ENCODE data around the gene TENM4.

The TENM4 gene

GRCh38 chr11:79362206-79362757, 78.5 kb downstream of the TENM4 start:
- Histone ChIP-seq H3K9me3 (ENCODE audit: control insufficient read depth in 2 of 2, low read length in 2 of 2) (no peaks in the 10 kb centered on the region), H3K4me1 (ENCODE audit: control insufficient read depth in 2 of 2, insufficient read depth in 2 of 2, low read length in 2 of 2) (no peaks in the 10 kb centered on the region), H3K27me3 (ENCODE audit: control insufficient read depth in 2 of 2, insufficient read depth in 2 of 2, low read length in 2 of 2) (no peaks in the 10 kb centered on the region), H3K36me3 (ENCODE audit: control insufficient read depth in 2 of 2, insufficient read depth in 2 of 2, low read length in 2 of 2) (no peaks in the 10 kb centered on the region), H3K9ac (ENCODE audit: low read depth in 1 of 2, low read length in 2 of 2) (no peak overlapping the region), H3K4me3 (ENCODE audit: low read length in 2 of 2) (no peak overlapping the region), H3K27ac (ENCODE audit: low read depth in 2 of 2, low read length in 2 of 2) (no peak overlapping the region)

- Histone ChIP-seq H3K27me3 (ENCODE audit: control insufficient read depth in 2 of 2, insufficient read depth in 2 of 2, low read length in 2 of 2) (no peaks in the 10 kb centered on the region), H3K27ac (ENCODE audit: low read depth in 2 of 2, low read length in 2 of 2) (no peak overlapping the region), H3K9me3 (ENCODE audit: control insufficient read depth in 2 of 2, low read length in 2 of 2) (no peaks in the 10 kb centered on the region), H3K4me1 (ENCODE audit: control insufficient read depth in 2 of 2, insufficient read depth in 2 of 2, low read length in 2 of 2) (no peaks in the 10 kb centered on the region), H3K9ac (ENCODE audit: low read depth in 1 of 2, low read length in 2 of 2) (no peak overlapping the region), H3K36me3 (ENCODE audit: control insufficient read depth in 2 of 2, insufficient read depth in 2 of 2, low read length in 2 of 2) (no peaks in the 10 kb centered on the region), H3K4me3 (ENCODE audit: low read length in 2 of 2) (no peak overlapping the region)
Observed at GRCh38 chr11:79358258-79358657, 82.6 kb downstream of the TENM4 start.

- H3K4me1 ChIP-seq (ENCODE audit: control insufficient read depth in 2 of 2, insufficient read depth in 2 of 2, low read length in 2 of 2): no peaks in the 10 kb centered on the region
- no peaks in the 10 kb centered on the region for H3K27me3 ChIP-seq (ENCODE audit: control insufficient read depth in 2 of 2, insufficient read depth in 2 of 2, low read length in 2 of 2)
- H3K36me3 ChIP-seq (ENCODE audit: control insufficient read depth in 2 of 2, insufficient read depth in 2 of 2, low read length in 2 of 2): no peaks in the 10 kb centered on the region
- H3K4me3 ChIP-seq (ENCODE audit: low read length in 2 of 2): no peak overlapping the region
- no peaks in the 10 kb centered on the region for H3K9me3 ChIP-seq (ENCODE audit: control insufficient read depth in 2 of 2, low read length in 2 of 2)
- no peak overlapping the region for H3K27ac ChIP-seq (ENCODE audit: low read depth in 2 of 2, low read length in 2 of 2)
- no peak overlapping the region for H3K9ac ChIP-seq (ENCODE audit: low read depth in 1 of 2, low read length in 2 of 2)
Observed at GRCh38 chr11:79353706-79354105, 87.1 kb downstream of the TENM4 start.

- no peak overlapping the region for H3K4me3 ChIP-seq (ENCODE audit: low read length in 2 of 2)
Observed at GRCh38 chr11:79352349-79352703, 88.5 kb downstream of the TENM4 start.

GRCh38 chr11:79348976-79349682, 91.7 kb downstream of the TENM4 start:
- H3K4me1 ChIP-seq (ENCODE audit: control insufficient read depth in 2 of 2, insufficient read depth in 2 of 2, low read length in 2 of 2): no peaks in the 10 kb centered on the region
- no peaks in the 10 kb centered on the region for H3K9me3 ChIP-seq (ENCODE audit: control insufficient read depth in 2 of 2, low read length in 2 of 2)
- no peak overlapping the region for H3K27ac ChIP-seq (ENCODE audit: low read depth in 2 of 2, low read length in 2 of 2)
- H3K4me3 ChIP-seq (ENCODE audit: low read length in 2 of 2): no peak overlapping the region
- H3K9ac ChIP-seq (ENCODE audit: low read depth in 1 of 2, low read length in 2 of 2): no peak overlapping the region
- no peaks in the 10 kb centered on the region for H3K36me3 ChIP-seq (ENCODE audit: control insufficient read depth in 2 of 2, insufficient read depth in 2 of 2, low read length in 2 of 2)
- no peaks in the 10 kb centered on the region for H3K27me3 ChIP-seq (ENCODE audit: control insufficient read depth in 2 of 2, insufficient read depth in 2 of 2, low read length in 2 of 2)

More at GRCh38 chr11:79352349-79352703, 88.5 kb downstream of the TENM4 start:
- H3K36me3 ChIP-seq (ENCODE audit: control insufficient read depth in 2 of 2, insufficient read depth in 2 of 2, low read length in 2 of 2): no peaks in the 10 kb centered on the region
- H3K27ac ChIP-seq (ENCODE audit: low read depth in 2 of 2, low read length in 2 of 2): no peak overlapping the region
- H3K27me3 ChIP-seq (ENCODE audit: control insufficient read depth in 2 of 2, insufficient read depth in 2 of 2, low read length in 2 of 2): no peaks in the 10 kb centered on the region
- no peaks in the 10 kb centered on the region for H3K9me3 ChIP-seq (ENCODE audit: control insufficient read depth in 2 of 2, low read length in 2 of 2)
- no peak overlapping the region for H3K9ac ChIP-seq (ENCODE audit: low read depth in 1 of 2, low read length in 2 of 2)
- no peaks in the 10 kb centered on the region for H3K4me1 ChIP-seq (ENCODE audit: control insufficient read depth in 2 of 2, insufficient read depth in 2 of 2, low read length in 2 of 2)

GRCh38 chr11:79346021-79346420, 94.8 kb downstream of the TENM4 start:
- Histone ChIP-seq H3K9ac (ENCODE audit: low read depth in 1 of 2, low read length in 2 of 2) (no peak overlapping the region), H3K27me3 (ENCODE audit: control insufficient read depth in 2 of 2, insufficient read depth in 2 of 2, low read length in 2 of 2) (no peaks in the 10 kb centered on the region), H3K9me3 (ENCODE audit: control insufficient read depth in 2 of 2, low read length in 2 of 2) (no peaks in the 10 kb centered on the region), H3K4me3 (ENCODE audit: low read length in 2 of 2) (no peak overlapping the region), H3K36me3 (ENCODE audit: control insufficient read depth in 2 of 2, insufficient read depth in 2 of 2, low read length in 2 of 2) (no peaks in the 10 kb centered on the region), H3K4me1 (ENCODE audit: control insufficient read depth in 2 of 2, insufficient read depth in 2 of 2, low read length in 2 of 2) (no peaks in the 10 kb centered on the region), H3K27ac (ENCODE audit: low read depth in 2 of 2, low read length in 2 of 2) (no peak overlapping the region)

- Histone ChIP-seq H3K4me1 (ENCODE audit: control insufficient read depth in 2 of 2, insufficient read depth in 2 of 2, low read length in 2 of 2) (no peaks in the 10 kb centered on the region), H3K27me3 (ENCODE audit: control insufficient read depth in 2 of 2, insufficient read depth in 2 of 2, low read length in 2 of 2) (no peaks in the 10 kb centered on the region)
Observed at GRCh38 chr11:79344753-79345294, 96.0 kb downstream of the TENM4 start.

GRCh38 chr11:79342686-79343085, 98.1 kb downstream of the TENM4 start:
- Histone ChIP-seq H3K9ac (ENCODE audit: low read depth in 1 of 2, low read length in 2 of 2) (no peak overlapping the region), H3K9me3 (ENCODE audit: control insufficient read depth in 2 of 2, low read length in 2 of 2) (no peaks in the 10 kb centered on the region), H3K27ac (ENCODE audit: low read depth in 2 of 2, low read length in 2 of 2) (no peak overlapping the region), H3K36me3 (ENCODE audit: control insufficient read depth in 2 of 2, insufficient read depth in 2 of 2, low read length in 2 of 2) (no peaks in the 10 kb centered on the region), H3K4me1 (ENCODE audit: control insufficient read depth in 2 of 2, insufficient read depth in 2 of 2, low read length in 2 of 2) (no peaks in the 10 kb centered on the region), H3K4me3 (ENCODE audit: low read length in 2 of 2) (no peak overlapping the region), H3K27me3 (ENCODE audit: control insufficient read depth in 2 of 2, insufficient read depth in 2 of 2, low read length in 2 of 2) (no peaks in the 10 kb centered on the region)

More at GRCh38 chr11:79344753-79345294, 96.0 kb downstream of the TENM4 start:
- H3K36me3 ChIP-seq (ENCODE audit: control insufficient read depth in 2 of 2, insufficient read depth in 2 of 2, low read length in 2 of 2): no peaks in the 10 kb centered on the region
- no peak overlapping the region for H3K27ac ChIP-seq (ENCODE audit: low read depth in 2 of 2, low read length in 2 of 2)
- H3K9ac ChIP-seq (ENCODE audit: low read depth in 1 of 2, low read length in 2 of 2): no peak overlapping the region
- no peak overlapping the region for H3K4me3 ChIP-seq (ENCODE audit: low read length in 2 of 2)
- H3K9me3 ChIP-seq (ENCODE audit: control insufficient read depth in 2 of 2, low read length in 2 of 2): no peaks in the 10 kb centered on the region

- Histone ChIP-seq H3K36me3 (ENCODE audit: control insufficient read depth in 2 of 2, insufficient read depth in 2 of 2, low read length in 2 of 2) (no peaks in the 10 kb centered on the region), H3K9me3 (ENCODE audit: control insufficient read depth in 2 of 2, low read length in 2 of 2) (no peaks in the 10 kb centered on the region), H3K27ac (ENCODE audit: low read depth in 2 of 2, low read length in 2 of 2) (no peak overlapping the region), H3K27me3 (ENCODE audit: control insufficient read depth in 2 of 2, insufficient read depth in 2 of 2, low read length in 2 of 2) (no peaks in the 10 kb centered on the region), H3K4me3 (ENCODE audit: low read length in 2 of 2) (no peak overlapping the region), H3K4me1 (ENCODE audit: control insufficient read depth in 2 of 2, insufficient read depth in 2 of 2, low read length in 2 of 2) (no peaks in the 10 kb centered on the region), H3K9ac (ENCODE audit: low read depth in 1 of 2, low read length in 2 of 2) (no peak overlapping the region)
Observed at GRCh38 chr11:79342236-79342635, 98.6 kb downstream of the TENM4 start.

- Histone ChIP-seq H3K27me3 (ENCODE audit: control insufficient read depth in 2 of 2, insufficient read depth in 2 of 2, low read length in 2 of 2) (no peaks in the 10 kb centered on the region), H3K4me3 (ENCODE audit: low read length in 2 of 2) (no peak overlapping the region), H3K9me3 (ENCODE audit: control insufficient read depth in 2 of 2, low read length in 2 of 2) (no peaks in the 10 kb centered on the region), H3K4me1 (ENCODE audit: control insufficient read depth in 2 of 2, insufficient read depth in 2 of 2, low read length in 2 of 2) (no peaks in the 10 kb centered on the region), H3K27ac (ENCODE audit: low read depth in 2 of 2, low read length in 2 of 2) (no peak overlapping the region), H3K9ac (ENCODE audit: low read depth in 1 of 2, low read length in 2 of 2) (no peak overlapping the region), H3K36me3 (ENCODE audit: control insufficient read depth in 2 of 2, insufficient read depth in 2 of 2, low read length in 2 of 2) (no peaks in the 10 kb centered on the region)
Observed at GRCh38 chr11:79340535-79340934, 100.3 kb downstream of the TENM4 start.

Data from mucosa of rectum (tissue), 2 donors.